Endothelial cell (in vitro differentiated cells): ENCODE results near the gene HCN2. TPM values are rescaled to one million over a fixed set of nuclear protein-coding genes. Genes with fewer than 3 reads are reported as not detected.

Experiments used
- DNase-seq: peaks from one replicate; pipeline ENCODE4 v3.0.0; 2021; ENCODE audit warnings: low spot score
- H3K27ac Mint-ChIP-seq: one replicate; pipeline ENCODE4 v1.8.0; 2021; ENCODE audit warnings: mixed read lengths, inconsistent platforms; ENCODE audit not compliant: unreplicated experiment
- H3K27me3 Mint-ChIP-seq: one replicate; pipeline ENCODE4 v1.8.0; 2021; ENCODE audit warnings: mild to moderate bottlenecking, moderate library complexity, mixed read lengths, inconsistent platforms; ENCODE audit not compliant: unreplicated experiment
- H3K36me3 Mint-ChIP-seq: one replicate; pipeline ENCODE4 v1.8.0; 2021; ENCODE audit warnings: mild to moderate bottlenecking, low read depth, mixed read lengths, inconsistent platforms; ENCODE audit not compliant: unreplicated experiment
- H3K4me1 Mint-ChIP-seq: one replicate; pipeline ENCODE4 v1.8.0; 2021; ENCODE audit warnings: mild to moderate bottlenecking, mixed read lengths, inconsistent platforms; ENCODE audit not compliant: unreplicated experiment
- H3K4me3 Mint-ChIP-seq: one replicate; pipeline ENCODE4 v1.8.0; 2021; ENCODE audit warnings: mild to moderate bottlenecking, mixed read lengths, inconsistent platforms; ENCODE audit not compliant: unreplicated experiment
- H3K9me3 Mint-ChIP-seq: one replicate; pipeline ENCODE4 v1.8.0; 2021; ENCODE audit warnings: mixed read lengths, inconsistent platforms; ENCODE audit not compliant: unreplicated experiment
- CTCF ChIP-seq: fragments of 200-600 bp; sonication (generic); IDR thresholded peaks from one replicate; pipeline ENCODE4 v1.5.0; 2021; ENCODE audit warnings: antibody characterized with exemption; ENCODE audit not compliant: unreplicated experiment
- total RNA-seq: library from RNA; stranded (reverse); fragmentation: NEBNext Ultra II Directional; extraction: Animal tissue kit (Norgen Biotek cat#: 25700); gene quantifications from one replicate; pipeline ENCODE4 v1.2.1, GENCODE V29; 2021; ENCODE audit not compliant: unreplicated experiment

Gene HCN2
- total RNA-seq, 1 donor from 2014 or later, result 0.28 TPM

- peaks cover 10% of the 10 kb centered on the region for H3K4me1 Mint-ChIP-seq
- H3K27ac Mint-ChIP-seq, result no peak overlapping the region
- peaks cover 21% of the 10 kb centered on the region for H3K36me3 Mint-ChIP-seq
- no peak overlapping the region for H3K4me3 Mint-ChIP-seq
- DNase-seq, result no peak
- peaks cover 10% of the 10 kb centered on the region for H3K27me3 Mint-ChIP-seq
- no peak for TF ChIP-seq CTCF
- no peaks in the 10 kb centered on the region for H3K9me3 Mint-ChIP-seq
Observed at GRCh38 chr19:566403-566802, 23.3 kb upstream of the HCN2 start.

GRCh38 chr19:566844-567243 is 22.8 kb upstream of the HCN2 start:
- Mint-ChIP-seq H3K27ac (no peak overlapping the region), H3K36me3 (peaks cover 21% of the 10 kb centered on the region), H3K4me3 (peak overlapping the region; percentile 16), H3K27me3 (peaks cover 10% of the 10 kb centered on the region), H3K9me3 (no peaks in the 10 kb centered on the region), H3K4me1 (peaks cover 10% of the 10 kb centered on the region)
- TF ChIP-seq CTCF, result no peak
- DNase-seq, result no peak

- no peaks in the 10 kb centered on the region for H3K9me3 Mint-ChIP-seq
- H3K27ac Mint-ChIP-seq, result no peak overlapping the region
- no peak for TF ChIP-seq CTCF
- peaks cover 19% of the 10 kb centered on the region for H3K36me3 Mint-ChIP-seq
- H3K27me3 Mint-ChIP-seq, result peaks cover 10% of the 10 kb centered on the region
- H3K4me3 Mint-ChIP-seq, result peak overlapping the region; percentile 16
- no peak for DNase-seq
- H3K4me1 Mint-ChIP-seq, result peaks cover 10% of the 10 kb centered on the region
Observed at GRCh38 chr19:567296-567900, 22.3 kb upstream of the HCN2 start.

- H3K27ac Mint-ChIP-seq, result no peak overlapping the region
- H3K27me3 Mint-ChIP-seq, result peaks cover 7% of the 10 kb centered on the region
- peaks cover 15% of the 10 kb centered on the region for H3K36me3 Mint-ChIP-seq
- TF ChIP-seq CTCF, result no peak
- H3K4me3 Mint-ChIP-seq, result no peak overlapping the region
- no peak for DNase-seq
- H3K4me1 Mint-ChIP-seq, result peaks cover 20% of the 10 kb centered on the region
- H3K9me3 Mint-ChIP-seq, result no peaks in the 10 kb centered on the region
Observed at GRCh38 chr19:570251-570686, 19.4 kb upstream of the HCN2 start.

GRCh38 chr19:570937-571565 is 18.6 kb upstream of the HCN2 start:
- H3K4me3 Mint-ChIP-seq, result peak overlapping the region; percentile 91
- peaks cover 15% of the 10 kb centered on the region for H3K36me3 Mint-ChIP-seq
- H3K4me1 Mint-ChIP-seq, result peaks cover 20% of the 10 kb centered on the region
- no peak for TF ChIP-seq CTCF
- H3K9me3 Mint-ChIP-seq, result no peaks in the 10 kb centered on the region
- peaks cover 7% of the 10 kb centered on the region for H3K27me3 Mint-ChIP-seq
- peak overlapping the region; percentile 88 for H3K27ac Mint-ChIP-seq
- peak; percentile 41 for DNase-seq
